WI38 (cell line): Measurements from ENCODE around the gene GRIK5.

Experiments
- H3K4me3 ChIP-seq: 2 replicates; pipeline ENCODE4 v1.5.1; 2011; ENCODE audit warnings: low read depth, mild to moderate bottlenecking, control low read depth, low read length
- TF ChIP-seq, protein P1 (sequence below): IDR thresholded peaks from 2 replicates; pipeline ENCODE4 v1.5.1; 2012; ENCODE audit warnings: low read depth, mild to moderate bottlenecking, control low read depth, low read length

GRIK5 gene

DNA sequence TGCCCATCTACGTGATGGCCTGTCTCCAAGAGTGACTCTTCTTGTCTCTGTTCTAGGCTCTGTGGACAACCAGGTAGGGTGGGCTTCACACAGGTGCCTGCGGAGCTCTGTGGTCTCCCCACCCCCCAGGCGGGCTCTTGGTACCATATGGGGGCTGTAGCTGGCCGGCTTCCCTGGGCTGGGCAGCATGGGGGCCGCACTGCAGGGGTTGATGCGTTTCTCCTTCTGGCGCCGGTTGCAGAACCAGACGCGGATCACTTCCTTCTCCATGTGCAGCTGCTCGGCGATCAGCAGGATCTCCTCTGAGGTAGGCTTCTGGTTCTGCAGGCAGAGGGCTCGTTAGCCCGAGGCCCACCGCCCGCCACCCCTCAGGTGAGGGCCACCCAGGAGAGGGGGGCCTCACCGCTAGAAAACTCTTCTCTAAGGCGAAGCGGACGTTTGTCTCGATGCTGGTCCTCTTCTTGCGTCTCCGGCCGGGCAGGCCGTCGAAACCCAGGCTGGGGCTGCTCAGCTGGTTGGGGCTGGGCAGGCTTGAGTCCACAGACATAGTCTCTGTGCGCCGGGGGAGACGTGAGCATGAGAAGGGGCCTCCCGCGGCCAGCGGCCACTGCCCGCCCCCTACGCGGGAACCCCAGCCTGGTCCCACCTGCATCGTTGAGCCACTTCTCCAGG lies 25.3 kb upstream of the GRIK5 start:
- no peak overlapping the region for H3K4me3 ChIP-seq

DNA sequence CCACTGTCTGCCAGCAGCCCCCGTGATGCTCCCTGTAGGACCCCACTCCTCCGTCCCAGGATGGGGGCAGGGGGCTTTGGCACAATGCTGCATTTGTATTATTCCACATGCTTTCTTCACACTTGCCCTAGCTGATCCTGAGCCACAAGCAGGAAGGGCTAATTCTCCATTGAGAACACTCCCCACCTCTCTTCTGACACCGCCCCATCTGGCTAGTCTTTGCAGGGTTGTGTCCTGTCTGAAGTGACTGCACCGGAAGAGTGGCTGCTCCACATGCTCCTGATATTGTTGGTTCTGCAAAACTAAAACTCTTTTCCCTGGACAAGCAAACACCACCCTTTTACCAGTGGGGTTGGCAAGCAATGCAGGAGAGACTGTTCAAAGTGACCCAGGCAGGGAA lies 23.9 kb upstream of the GRIK5 start:
- TF ChIP-seq, protein P1, sequence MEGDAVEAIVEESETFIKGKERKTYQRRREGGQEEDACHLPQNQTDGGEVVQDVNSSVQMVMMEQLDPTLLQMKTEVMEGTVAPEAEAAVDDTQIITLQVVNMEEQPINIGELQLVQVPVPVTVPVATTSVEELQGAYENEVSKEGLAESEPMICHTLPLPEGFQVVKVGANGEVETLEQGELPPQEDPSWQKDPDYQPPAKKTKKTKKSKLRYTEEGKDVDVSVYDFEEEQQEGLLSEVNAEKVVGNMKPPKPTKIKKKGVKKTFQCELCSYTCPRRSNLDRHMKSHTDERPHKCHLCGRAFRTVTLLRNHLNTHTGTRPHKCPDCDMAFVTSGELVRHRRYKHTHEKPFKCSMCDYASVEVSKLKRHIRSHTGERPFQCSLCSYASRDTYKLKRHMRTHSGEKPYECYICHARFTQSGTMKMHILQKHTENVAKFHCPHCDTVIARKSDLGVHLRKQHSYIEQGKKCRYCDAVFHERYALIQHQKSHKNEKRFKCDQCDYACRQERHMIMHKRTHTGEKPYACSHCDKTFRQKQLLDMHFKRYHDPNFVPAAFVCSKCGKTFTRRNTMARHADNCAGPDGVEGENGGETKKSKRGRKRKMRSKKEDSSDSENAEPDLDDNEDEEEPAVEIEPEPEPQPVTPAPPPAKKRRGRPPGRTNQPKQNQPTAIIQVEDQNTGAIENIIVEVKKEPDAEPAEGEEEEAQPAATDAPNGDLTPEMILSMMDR, result no peak
- no peak overlapping the region for H3K4me3 ChIP-seq

More for the DNA sequence above, 25.3 kb upstream of the GRIK5 start:
- TF ChIP-seq, protein P1, result no peak

DNA sequence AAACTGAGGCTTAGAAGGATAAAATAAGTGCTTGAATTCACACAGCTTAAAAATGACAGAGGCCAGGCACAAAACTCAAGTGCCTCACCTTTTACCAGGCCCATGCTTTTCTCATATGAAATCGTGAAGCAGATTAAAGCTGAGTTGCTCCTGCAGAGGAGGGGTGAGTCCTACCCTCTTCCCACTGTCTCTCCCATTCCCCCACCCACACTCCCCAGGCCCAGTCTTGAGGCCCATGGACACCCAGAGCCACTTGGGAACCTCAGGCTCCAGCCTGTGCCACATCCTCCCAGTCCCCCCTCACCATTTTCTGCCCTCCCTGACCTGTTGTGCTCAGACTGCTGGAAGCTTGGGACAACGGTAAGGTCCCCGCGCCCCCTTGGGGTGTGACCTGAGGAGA lies 23.5 kb upstream of the GRIK5 start:
- TF ChIP-seq, protein P1, result no peak
- no peak overlapping the region for H3K4me3 ChIP-seq

DNA sequence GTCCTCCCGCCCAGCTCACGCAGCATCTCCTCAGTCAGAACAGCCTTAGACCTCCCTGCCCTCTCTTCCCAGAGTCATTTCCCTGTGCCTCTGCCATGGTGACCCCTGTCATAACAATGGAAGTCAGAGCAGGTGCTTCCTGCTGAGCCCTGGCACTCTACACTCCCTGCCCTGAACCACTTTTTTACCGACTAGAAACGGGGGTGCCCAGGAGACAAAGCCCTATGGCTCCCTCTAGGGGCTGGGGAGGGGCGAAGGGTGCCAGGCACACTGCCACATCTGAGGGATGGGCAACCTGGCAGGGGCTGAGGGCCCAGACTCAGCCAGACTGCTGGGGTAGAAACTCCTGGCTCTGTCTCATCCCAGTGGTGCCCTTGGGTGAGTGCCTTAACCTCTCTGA lies 22.3 kb upstream of the GRIK5 start:
- no peak overlapping the region for H3K4me3 ChIP-seq
- TF ChIP-seq, protein P1, result peak; percentile 36; the same call in 1 of the 2 replicates

DNA sequence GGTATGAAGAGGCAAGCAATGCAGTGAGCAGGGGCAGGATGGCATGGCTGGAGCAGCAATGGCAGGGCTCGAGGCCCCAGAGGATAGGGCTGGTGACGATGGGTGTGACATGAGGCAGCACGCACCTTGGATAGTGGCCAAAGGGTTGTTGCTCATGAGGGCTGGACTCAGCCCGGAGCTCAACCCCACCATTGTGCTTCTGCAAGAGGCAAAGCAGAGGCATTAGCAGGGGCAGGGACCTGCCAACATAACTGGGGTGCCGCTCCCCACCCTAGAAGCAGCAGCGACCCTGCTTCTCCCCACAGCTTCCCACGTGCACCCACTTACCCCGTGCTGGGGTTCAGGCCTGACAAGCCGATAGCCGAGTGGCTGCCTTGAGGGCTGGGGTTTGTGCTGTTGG lies 21.7 kb upstream of the GRIK5 start:
- TF ChIP-seq, protein P1, result no peak

DNA sequence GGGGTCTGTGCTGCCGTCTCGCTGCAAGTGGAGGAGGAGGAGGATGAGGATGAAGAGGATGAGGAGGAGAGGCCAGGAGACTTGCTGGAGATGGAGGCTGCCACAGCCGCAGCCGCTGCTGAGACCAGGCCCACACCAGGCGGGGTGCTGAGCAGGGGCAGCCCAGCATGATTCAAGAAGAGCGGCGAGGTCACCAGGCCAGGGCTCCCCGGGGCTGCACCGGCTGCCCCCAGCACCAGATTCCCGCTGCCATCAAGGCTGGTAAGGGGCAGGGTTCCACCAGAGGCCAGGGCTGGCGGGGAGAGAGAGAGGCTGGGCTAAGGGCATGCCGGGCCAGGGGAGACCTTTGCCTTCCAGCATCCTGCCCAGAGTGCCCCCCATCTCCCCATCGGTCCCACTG lies 21.3 kb upstream of the GRIK5 start:
- H3K4me3 ChIP-seq, result no peak overlapping the region
- TF ChIP-seq, protein P1, result no peak

More for the DNA sequence above, 21.7 kb upstream of the GRIK5 start:
- no peak overlapping the region for H3K4me3 ChIP-seq

DNA sequence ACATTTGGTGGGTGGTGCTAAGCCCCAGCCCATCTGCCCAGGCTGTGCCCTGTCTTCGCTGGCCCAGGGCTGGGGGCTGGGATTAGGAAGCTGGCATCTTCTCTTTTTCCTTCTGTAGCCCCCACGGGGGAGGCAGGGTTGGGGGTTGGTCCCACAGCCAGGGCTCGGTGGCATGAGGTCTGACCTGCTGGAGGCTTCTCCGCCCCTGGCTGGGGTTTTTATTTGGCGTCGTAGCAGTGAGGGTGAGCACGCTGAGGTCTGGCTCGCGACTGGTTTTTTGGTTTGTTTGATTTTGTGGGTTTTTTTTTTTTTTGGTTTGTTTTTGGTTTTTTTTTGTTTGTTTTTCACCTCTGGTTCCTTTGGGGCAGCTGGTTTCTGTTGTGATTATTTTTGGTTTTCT lies 20.7 kb upstream of the GRIK5 start:
- TF ChIP-seq, protein P1, result no peak
- H3K4me3 ChIP-seq, result no peak overlapping the region
